ENCODE results near the gene ENTPD2.

The ENTPD2 gene

DNA sequence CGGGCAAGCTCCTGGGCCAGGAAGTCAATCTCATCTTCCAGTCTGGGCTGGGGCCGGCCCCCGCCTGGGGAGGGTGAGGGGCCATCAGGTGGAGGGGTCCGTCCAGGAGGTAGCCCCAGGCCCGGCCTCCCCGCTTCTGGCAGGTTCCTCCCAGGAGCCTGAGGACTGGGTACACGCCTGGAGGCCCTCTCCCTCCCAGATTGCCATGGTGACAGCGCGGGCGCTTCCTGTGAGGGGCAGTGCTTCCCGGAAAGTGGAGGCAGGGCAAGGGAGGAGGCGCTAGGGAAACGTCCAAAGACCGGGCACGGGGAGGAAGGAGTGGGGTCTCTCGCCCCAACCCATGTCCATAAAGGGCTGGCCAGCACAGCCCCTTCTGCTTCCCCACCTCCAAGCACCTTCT lies 12.7 kb downstream of the ENTPD2 start:
- no peak overlapping the region for H3K4me3 ChIP-seq (ENCODE audit: low read length in 2 of 2)
- no peak overlapping the region for H3K27ac ChIP-seq (ENCODE audit: low read length)
- H3K9ac ChIP-seq (ENCODE audit: low read length in 2 of 2) = no peak overlapping the region
- no peaks in the 10 kb centered on the region for H3K27me3 ChIP-seq (ENCODE audit: control insufficient read depth in 1 of 2, insufficient read depth in 2 of 2, low read length in 2 of 2)
- H3K36me3 ChIP-seq (ENCODE audit: control insufficient read depth in 2 of 2, insufficient read depth in 2 of 2, low read length in 2 of 2) = peaks cover 8 to 9% of the 10 kb centered on the region in 2 donors
- peaks cover 18% of the 10 kb centered on the region for H3K4me1 ChIP-seq (ENCODE audit: control insufficient read depth, insufficient read depth, low read length)
- no peaks in the 10 kb centered on the region for H3K9me3 ChIP-seq (ENCODE audit: control insufficient read depth in 2 of 2, low read length in 2 of 2)

DNA sequence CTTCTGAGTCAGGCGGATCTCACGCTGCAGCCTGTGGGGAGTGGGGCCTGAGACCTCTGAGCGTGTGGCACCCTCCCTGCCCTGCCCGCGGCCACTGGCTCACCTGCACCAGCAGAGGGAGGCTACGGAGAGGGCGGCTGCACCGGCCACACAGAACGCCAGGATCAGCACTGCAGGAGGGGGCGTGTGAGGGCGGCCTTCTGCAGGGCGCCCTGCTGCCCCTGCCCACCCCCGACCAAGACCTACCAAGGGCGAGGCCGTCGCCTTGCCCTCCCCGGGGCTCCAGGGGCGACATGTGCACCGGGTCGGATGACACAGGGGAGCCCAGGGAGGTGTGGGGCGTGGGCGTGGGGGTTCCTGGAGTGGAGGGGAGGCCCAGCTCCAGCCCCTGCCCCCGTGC lies 13.3 kb downstream of the ENTPD2 start:
- H3K4me1 ChIP-seq (ENCODE audit: control insufficient read depth, insufficient read depth, low read length) = peaks cover 16% of the 10 kb centered on the region
- peaks cover 0 to 3% of the 10 kb centered on the region in 2 donors for H3K27me3 ChIP-seq (ENCODE audit: control insufficient read depth in 1 of 2, insufficient read depth in 2 of 2, low read length in 2 of 2)
- H3K9ac ChIP-seq (ENCODE audit: low read length in 2 of 2) = no peak overlapping the region
- H3K36me3 ChIP-seq (ENCODE audit: control insufficient read depth in 2 of 2, insufficient read depth in 2 of 2, low read length in 2 of 2) = peaks cover 8 to 9% of the 10 kb centered on the region in 2 donors
- H3K4me3 ChIP-seq (ENCODE audit: low read length in 2 of 2) = no peak overlapping the region
- H3K9me3 ChIP-seq (ENCODE audit: control insufficient read depth in 2 of 2, low read length in 2 of 2) = no peaks in the 10 kb centered on the region
- no peak overlapping the region for H3K27ac ChIP-seq (ENCODE audit: low read length)

DNA sequence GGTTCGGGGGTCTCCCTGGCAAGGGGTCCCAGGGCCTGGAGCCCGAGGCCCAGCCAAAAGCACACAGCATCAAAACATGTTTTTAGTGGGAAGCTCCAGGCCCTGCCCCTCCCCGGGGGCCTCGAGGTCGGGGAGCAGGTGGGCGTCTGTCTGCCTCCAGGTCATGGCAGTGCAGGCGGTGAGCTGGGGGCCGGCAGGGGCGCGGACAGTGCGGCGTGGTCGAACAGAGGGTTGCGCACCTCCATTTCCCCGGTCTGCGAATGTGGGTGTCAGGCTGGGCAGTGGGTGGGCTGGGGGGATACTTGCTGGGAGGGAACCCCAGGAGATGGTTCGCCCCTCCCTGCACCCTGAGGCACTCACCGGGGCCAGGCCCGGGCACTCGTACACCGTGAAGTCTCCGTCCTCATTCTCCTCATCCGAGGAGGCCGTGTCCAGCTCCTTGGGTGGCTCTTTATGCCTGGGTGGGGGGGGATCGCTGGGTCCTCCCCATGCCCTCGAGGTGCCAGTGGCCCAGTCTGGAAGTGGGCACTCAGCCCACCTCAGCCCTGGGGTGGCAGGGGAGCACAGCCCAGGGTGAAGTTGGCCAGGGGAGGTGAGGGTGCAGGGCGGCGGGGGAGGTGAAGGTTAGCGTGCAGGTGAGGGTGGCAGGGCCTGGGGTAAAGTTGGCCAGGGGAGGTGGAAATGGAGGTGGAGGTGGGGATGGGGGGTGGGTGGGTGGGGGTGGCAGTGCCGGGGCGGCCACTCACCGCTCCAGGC lies 14.1 kb downstream of the ENTPD2 start:
- Histone ChIP-seq H3K9me3 (ENCODE audit: control insufficient read depth in 2 of 2, low read length in 2 of 2) (no peaks in the 10 kb centered on the region), H3K9ac (ENCODE audit: low read length in 2 of 2) (no peak overlapping the region), H3K4me1 (ENCODE audit: control insufficient read depth, insufficient read depth, low read length) (peaks cover 17% of the 10 kb centered on the region), H3K4me3 (ENCODE audit: low read length in 2 of 2) (no peak overlapping the region), H3K27me3 (ENCODE audit: control insufficient read depth in 1 of 2, insufficient read depth in 2 of 2, low read length in 2 of 2) (peaks cover 0 to 7% of the 10 kb centered on the region in 2 donors), H3K36me3 (ENCODE audit: control insufficient read depth in 2 of 2, insufficient read depth in 2 of 2, low read length in 2 of 2) (peaks cover 8 to 9% of the 10 kb centered on the region in 2 donors), H3K27ac (ENCODE audit: low read length) (no peak overlapping the region)

DNA sequence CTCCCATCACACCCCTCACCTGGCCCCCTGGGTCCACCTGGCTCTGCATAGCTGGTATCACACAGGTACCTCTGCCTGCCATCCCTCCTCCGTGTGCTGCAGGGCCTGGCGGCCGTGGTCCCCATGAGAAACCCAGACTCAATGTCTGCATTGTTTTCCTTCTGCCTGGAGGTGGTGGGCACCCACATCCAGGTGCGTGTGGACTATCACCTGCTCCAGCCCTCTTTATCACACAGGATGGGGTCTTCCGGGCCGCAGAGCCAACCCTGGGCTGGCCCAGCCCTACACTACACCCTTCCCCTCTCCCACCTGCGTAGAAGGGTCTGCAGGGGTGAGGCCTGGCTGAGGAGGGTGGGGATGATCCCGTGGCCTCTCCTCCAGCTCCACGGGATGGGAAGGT lies 14.9 kb downstream of the ENTPD2 start:
- no peak overlapping the region for H3K27ac ChIP-seq (ENCODE audit: low read length)
- no peak overlapping the region for H3K4me3 ChIP-seq (ENCODE audit: low read length in 2 of 2)
- H3K9me3 ChIP-seq (ENCODE audit: control insufficient read depth in 2 of 2, low read length in 2 of 2) = no peaks in the 10 kb centered on the region
- peaks cover 8 to 9% of the 10 kb centered on the region in 2 donors for H3K36me3 ChIP-seq (ENCODE audit: control insufficient read depth in 2 of 2, insufficient read depth in 2 of 2, low read length in 2 of 2)
- H3K27me3 ChIP-seq (ENCODE audit: control insufficient read depth in 1 of 2, insufficient read depth in 2 of 2, low read length in 2 of 2) = peaks cover 0 to 7% of the 10 kb centered on the region in 2 donors
- peaks cover 8% of the 10 kb centered on the region for H3K4me1 ChIP-seq (ENCODE audit: control insufficient read depth, insufficient read depth, low read length)
- H3K9ac ChIP-seq (ENCODE audit: low read length in 2 of 2) = no peak overlapping the region

DNA sequence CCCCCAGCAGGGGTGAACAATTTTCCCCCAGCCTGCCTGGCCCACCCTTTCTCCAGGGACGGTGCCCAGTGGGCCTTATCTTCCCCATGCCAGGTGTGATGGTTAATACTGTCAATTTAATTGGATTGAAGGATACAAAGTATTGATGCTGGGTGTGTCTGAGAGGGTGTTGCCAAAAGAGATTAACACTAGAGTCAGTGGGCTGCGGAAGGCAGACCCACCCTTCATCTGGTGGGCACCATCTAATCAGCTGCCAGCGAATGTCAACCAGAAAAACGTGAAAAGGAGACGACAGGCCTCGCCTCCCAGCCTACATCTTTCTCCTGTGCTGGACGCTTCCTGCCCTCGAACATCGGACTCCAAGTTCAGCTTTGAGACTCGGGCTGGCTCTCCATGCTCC lies 16.4 kb downstream of the ENTPD2 start:
- Histone ChIP-seq H3K4me3 (ENCODE audit: low read length in 2 of 2) (no peak overlapping the region), H3K9ac (ENCODE audit: low read length in 2 of 2) (no peak overlapping the region), H3K36me3 (ENCODE audit: control insufficient read depth in 2 of 2, insufficient read depth in 2 of 2, low read length in 2 of 2) (peaks cover 8 to 9% of the 10 kb centered on the region in 2 donors), H3K27ac (ENCODE audit: low read length) (no peak overlapping the region), H3K4me1 (ENCODE audit: control insufficient read depth, insufficient read depth, low read length) (peaks cover 8% of the 10 kb centered on the region), H3K27me3 (ENCODE audit: control insufficient read depth in 1 of 2, insufficient read depth in 2 of 2, low read length in 2 of 2) (peaks cover 0 to 7% of the 10 kb centered on the region in 2 donors), H3K9me3 (ENCODE audit: control insufficient read depth in 2 of 2, low read length in 2 of 2) (no peaks in the 10 kb centered on the region)

DNA sequence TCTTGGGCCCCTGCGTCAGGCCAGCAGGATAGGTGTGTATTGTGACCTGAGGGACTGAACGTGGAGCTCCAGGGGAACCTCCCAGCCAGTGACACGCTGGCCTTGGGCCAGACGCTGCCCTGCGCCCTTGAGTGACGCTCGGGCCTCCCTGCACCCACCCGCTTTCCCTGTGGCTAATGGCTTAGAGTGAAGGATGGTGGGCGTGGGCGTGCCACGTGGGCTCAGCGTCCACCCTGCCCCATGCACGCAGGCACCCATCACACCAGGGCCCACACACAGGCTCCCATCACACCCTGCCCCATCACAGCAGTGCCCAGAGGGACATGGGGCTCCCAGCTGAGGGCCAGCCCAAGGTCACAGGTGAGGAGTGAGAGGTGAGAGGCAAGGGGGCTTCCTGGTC lies 16.8 kb downstream of the ENTPD2 start:
- peaks cover 8% of the 10 kb centered on the region for H3K4me1 ChIP-seq (ENCODE audit: control insufficient read depth, insufficient read depth, low read length)
- H3K27me3 ChIP-seq (ENCODE audit: control insufficient read depth in 1 of 2, insufficient read depth in 2 of 2, low read length in 2 of 2) = peaks cover 0 to 7% of the 10 kb centered on the region in 2 donors
- no peak overlapping the region for H3K27ac ChIP-seq (ENCODE audit: low read length)
- peaks cover 8 to 9% of the 10 kb centered on the region in 2 donors for H3K36me3 ChIP-seq (ENCODE audit: control insufficient read depth in 2 of 2, insufficient read depth in 2 of 2, low read length in 2 of 2)
- H3K4me3 ChIP-seq (ENCODE audit: low read length in 2 of 2) = no peak overlapping the region
- H3K9ac ChIP-seq (ENCODE audit: low read length in 2 of 2) = no peak overlapping the region
- H3K9me3 ChIP-seq (ENCODE audit: control insufficient read depth in 2 of 2, low read length in 2 of 2) = no peaks in the 10 kb centered on the region

DNA sequence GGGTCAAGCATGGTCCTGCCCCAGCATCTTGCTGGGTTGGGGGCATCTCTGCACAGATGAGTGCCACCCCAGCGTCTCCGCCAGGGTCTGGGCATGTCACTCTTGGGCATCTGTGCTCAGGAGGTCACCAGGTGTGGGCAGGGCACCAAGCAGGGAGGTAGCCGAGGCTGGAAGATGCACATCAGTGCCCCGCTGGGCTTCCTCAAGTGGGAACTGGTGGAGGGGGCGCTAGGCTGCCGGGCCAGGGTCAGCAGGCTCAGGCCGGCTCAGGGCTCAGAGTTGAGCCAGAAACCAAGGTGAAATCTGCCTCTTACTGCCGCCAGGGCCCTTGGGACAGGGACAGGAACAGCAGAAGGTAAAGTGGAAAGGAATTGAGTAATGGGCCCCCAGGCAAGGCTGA lies 17.9 kb downstream of the ENTPD2 start:
- Histone ChIP-seq H3K9ac (ENCODE audit: low read length in 2 of 2) (no peak overlapping the region), H3K9me3 (ENCODE audit: control insufficient read depth in 2 of 2, low read length in 2 of 2) (no peaks in the 10 kb centered on the region), H3K27me3 (ENCODE audit: control insufficient read depth in 1 of 2, insufficient read depth in 2 of 2, low read length in 2 of 2) (peaks cover 0 to 7% of the 10 kb centered on the region in 2 donors), H3K36me3 (ENCODE audit: control insufficient read depth in 2 of 2, insufficient read depth in 2 of 2, low read length in 2 of 2) (peaks cover 8 to 9% of the 10 kb centered on the region in 2 donors), H3K27ac (ENCODE audit: low read length) (no peak overlapping the region), H3K4me1 (ENCODE audit: control insufficient read depth, insufficient read depth, low read length) (peaks cover 8% of the 10 kb centered on the region), H3K4me3 (ENCODE audit: low read length in 2 of 2) (no peak overlapping the region)

DNA sequence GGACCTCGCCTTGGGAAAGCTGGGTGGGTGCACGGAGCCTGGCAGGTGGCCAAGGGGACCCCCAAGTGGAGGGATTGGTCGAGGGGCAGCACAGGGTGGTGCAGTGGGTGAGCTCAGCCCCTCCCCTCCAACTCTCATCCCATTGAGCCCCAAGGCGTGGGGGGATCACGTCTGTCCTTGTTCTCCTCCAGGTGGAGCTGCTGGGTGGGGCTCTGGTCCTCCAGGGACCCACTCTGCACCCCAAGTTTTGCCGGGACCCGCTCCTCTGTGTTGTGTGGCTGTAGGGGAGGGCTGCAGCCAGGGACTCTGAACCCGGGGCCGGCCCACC lies 18.4 kb downstream of the ENTPD2 start:
- no peak overlapping the region for H3K27ac ChIP-seq (ENCODE audit: low read length)
- no peak overlapping the region for H3K9ac ChIP-seq (ENCODE audit: low read length in 2 of 2)

DNA sequence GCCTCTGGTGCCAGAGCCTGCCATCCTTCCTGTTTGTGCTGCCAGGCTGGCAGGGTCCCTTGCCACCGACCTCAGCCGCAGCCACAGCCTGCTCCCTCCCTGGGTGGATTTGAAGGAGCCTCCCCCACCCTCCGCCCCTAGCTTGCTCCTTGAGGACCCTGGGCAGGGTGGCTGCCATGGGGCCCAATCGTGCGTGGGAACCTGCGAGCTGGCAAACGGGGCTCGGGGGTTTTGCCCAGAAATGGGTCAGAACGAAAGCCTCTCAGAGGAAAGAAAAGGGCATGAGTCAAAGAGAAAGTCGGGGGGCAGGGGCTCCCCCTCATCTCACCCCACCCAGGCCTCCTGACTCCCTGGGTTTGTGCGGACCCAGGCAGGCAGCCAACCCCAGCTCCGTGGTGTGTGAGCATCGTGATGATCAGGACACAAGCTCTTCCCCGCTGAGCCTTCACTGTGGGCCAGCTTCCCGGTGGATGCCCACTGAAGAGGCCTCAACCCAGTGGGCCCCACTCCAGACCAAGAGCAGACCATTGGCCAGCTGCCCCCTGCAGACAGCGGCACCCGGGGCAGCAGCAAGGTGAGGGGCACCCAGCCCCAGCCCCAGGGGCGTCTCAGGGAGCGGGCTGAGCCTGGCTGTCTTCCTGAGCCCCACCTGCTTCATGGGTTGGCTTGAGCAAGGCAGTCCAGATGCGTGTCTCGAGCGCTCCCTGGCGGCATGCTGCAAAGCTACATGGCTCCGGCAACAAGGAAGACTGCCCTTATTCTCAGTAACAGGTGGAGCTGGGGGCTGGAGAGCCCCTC lies 19.0 kb downstream of the ENTPD2 start:
- peaks cover 8% of the 10 kb centered on the region for H3K4me1 ChIP-seq (ENCODE audit: control insufficient read depth, insufficient read depth, low read length)
- H3K27ac ChIP-seq (ENCODE audit: low read length) = no peak overlapping the region
- H3K9me3 ChIP-seq (ENCODE audit: control insufficient read depth in 2 of 2, low read length in 2 of 2) = no peaks in the 10 kb centered on the region
- H3K27me3 ChIP-seq (ENCODE audit: control insufficient read depth in 1 of 2, insufficient read depth in 2 of 2, low read length in 2 of 2) = peaks cover 0 to 7% of the 10 kb centered on the region in 2 donors
- no peak overlapping the region for H3K9ac ChIP-seq (ENCODE audit: low read length in 2 of 2)
- H3K36me3 ChIP-seq (ENCODE audit: control insufficient read depth in 2 of 2, insufficient read depth in 2 of 2, low read length in 2 of 2) = peaks cover 8 to 9% of the 10 kb centered on the region in 2 donors
- no peak overlapping the region for H3K4me3 ChIP-seq (ENCODE audit: low read length in 2 of 2)

More for the DNA sequence above, 18.4 kb downstream of the ENTPD2 start:
- Histone ChIP-seq H3K9me3 (ENCODE audit: control insufficient read depth in 2 of 2, low read length in 2 of 2) (no peaks in the 10 kb centered on the region), H3K36me3 (ENCODE audit: control insufficient read depth in 2 of 2, insufficient read depth in 2 of 2, low read length in 2 of 2) (peaks cover 8 to 9% of the 10 kb centered on the region in 2 donors), H3K4me3 (ENCODE audit: low read length in 2 of 2) (no peak overlapping the region), H3K4me1 (ENCODE audit: control insufficient read depth, insufficient read depth, low read length) (peaks cover 8% of the 10 kb centered on the region), H3K27me3 (ENCODE audit: control insufficient read depth in 1 of 2, insufficient read depth in 2 of 2, low read length in 2 of 2) (peaks cover 0 to 7% of the 10 kb centered on the region in 2 donors)

DNA sequence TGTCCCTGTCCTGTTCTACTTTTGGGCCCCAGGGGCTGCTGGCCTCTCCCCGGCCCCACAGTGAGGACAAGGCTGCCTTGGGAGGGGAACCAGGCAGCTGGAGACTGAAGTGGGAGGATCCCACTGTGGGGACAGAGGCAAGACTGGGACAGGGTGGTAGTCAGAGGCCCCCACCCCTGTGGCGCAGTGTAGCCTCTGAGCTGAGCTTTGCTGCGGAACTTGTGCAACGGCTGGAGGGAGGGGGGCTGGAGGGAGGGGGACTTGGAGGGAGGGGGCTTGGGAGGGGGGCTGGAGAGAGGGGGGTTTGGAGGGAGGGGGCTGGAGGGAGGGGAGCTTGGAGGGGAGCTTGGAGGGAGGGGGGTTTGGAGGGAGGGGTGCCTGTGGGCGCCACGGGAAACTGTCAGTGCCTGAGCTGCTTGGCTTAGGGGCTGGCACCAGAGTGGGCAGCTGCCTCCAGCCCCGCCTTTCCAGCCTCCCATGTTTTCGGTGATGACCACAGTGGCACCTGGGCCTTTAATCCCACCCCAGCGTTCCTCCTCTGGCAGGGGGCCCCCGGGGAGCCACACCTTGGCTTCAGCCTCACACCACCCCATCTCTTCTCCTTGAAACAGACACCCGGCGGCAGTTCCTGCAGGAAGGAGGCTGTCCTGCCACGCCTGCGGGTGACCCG lies 19.7 kb downstream of the ENTPD2 start:
- H3K4me3 ChIP-seq (ENCODE audit: low read length in 2 of 2) = no peak overlapping the region
- H3K27ac ChIP-seq (ENCODE audit: low read length) = no peak overlapping the region
- no peak overlapping the region for H3K9ac ChIP-seq (ENCODE audit: low read length in 2 of 2)
- H3K4me1 ChIP-seq (ENCODE audit: control insufficient read depth, insufficient read depth, low read length) = peaks cover 12% of the 10 kb centered on the region
- peaks cover 0 to 7% of the 10 kb centered on the region in 2 donors for H3K27me3 ChIP-seq (ENCODE audit: control insufficient read depth in 1 of 2, insufficient read depth in 2 of 2, low read length in 2 of 2)
- peaks cover 1 to 4% of the 10 kb centered on the region in 2 donors for H3K36me3 ChIP-seq (ENCODE audit: control insufficient read depth in 2 of 2, insufficient read depth in 2 of 2, low read length in 2 of 2)
- no peaks in the 10 kb centered on the region for H3K9me3 ChIP-seq (ENCODE audit: control insufficient read depth in 2 of 2, low read length in 2 of 2)
